CD4-positive, CD25-positive, alpha-beta regulatory T cell (primary cell): ENCODE data around the gene PLEKHH1. TPM values are rescaled to one million over a fixed set of nuclear protein-coding genes. Genes with fewer than 3 reads are reported as not detected.

ENCODE experiments used
- ATAC-seq, 2 donors: fragments of 150-1000 bp; cut with Tn5 transposase; one replicate each; pipeline ENCODE4 v1.10.0; 2021; ENCODE audit warnings: low read depth in 2 of 2, moderate number of reproducible peaks in 2 of 2, moderate library complexity in 1 of 2
- DNase-seq, 3 donors: peaks; one replicate each; pipeline versions ENCODE4 v3.0.0 to v3.0.0-alpha.2; 2012 to 2022; ENCODE audit warnings: mixed read lengths in 1 of 3
- H3K27ac ChIP-seq: one replicate; pipeline ENCODE4 v1.7.0; 2013; ENCODE audit warnings: mild to moderate bottlenecking, low read length; ENCODE audit not compliant: insufficient read depth, poor library complexity, severe bottlenecking
- H3K27me3 ChIP-seq: one replicate; pipeline ENCODE4 v1.7.0; 2013; ENCODE audit warnings: low read length; ENCODE audit not compliant: control insufficient read depth, insufficient read depth
- H3K36me3 ChIP-seq: one replicate; pipeline ENCODE4 v1.7.0; 2013; ENCODE audit warnings: mild to moderate bottlenecking, low read length, moderate library complexity; ENCODE audit not compliant: control insufficient read depth, insufficient read depth
- H3K4me1 ChIP-seq: 2 replicates; pipeline ENCODE4 v1.7.0; 2013; ENCODE audit warnings: mild to moderate bottlenecking, low read length; ENCODE audit not compliant: insufficient read depth, control insufficient read depth, poor library complexity, severe bottlenecking
- H3K4me3 ChIP-seq: one replicate; pipeline ENCODE4 v1.7.0; 2013; ENCODE audit warnings: low read depth, mild to moderate bottlenecking, low read length, moderate library complexity
- H3K9me3 ChIP-seq, 2 experiments: 1 replicate in 1 of 2; 2 replicates in 1 of 2; pipeline ENCODE4 v1.7.0; 2013; ENCODE audit warnings: low read length in 2 of 2, mild to moderate bottlenecking in 1 of 2, moderate library complexity in 1 of 2; ENCODE audit not compliant: control insufficient read depth in 2 of 2
- H3K27ac Mint-ChIP-seq, 3 donors: one replicate each; pipeline ENCODE4 v1.8.0; 2020 to 2022; ENCODE audit warnings: mild to moderate bottlenecking in 3 of 3, mixed read lengths in 3 of 3, moderate library complexity in 2 of 3
- H3K27me3 Mint-ChIP-seq: one replicate; pipeline ENCODE4 v1.8.0; 2022; ENCODE audit warnings: mild to moderate bottlenecking, mixed read lengths
- H3K36me3 Mint-ChIP-seq: one replicate; pipeline ENCODE4 v1.8.0; 2020; ENCODE audit warnings: mixed read lengths
- H3K4me1 Mint-ChIP-seq, 4 donors: one replicate each; pipeline ENCODE4 v1.8.0; 2020 to 2022; ENCODE audit warnings: mixed read lengths in 4 of 4, mild to moderate bottlenecking in 1 of 4
- H3K4me3 Mint-ChIP-seq, 4 donors: one replicate each; pipeline ENCODE4 v1.8.0; 2020 to 2022; ENCODE audit warnings: mild to moderate bottlenecking in 4 of 4, mixed read lengths in 4 of 4, moderate library complexity in 3 of 4
- H3K9me3 Mint-ChIP-seq, 7 donors: one replicate each; pipeline ENCODE4 v1.8.0; 2020 to 2022; ENCODE audit warnings: mixed read lengths in 7 of 7, mild to moderate bottlenecking in 3 of 7, moderate library complexity in 2 of 7
- polyA plus RNA-seq, 4 donors: library from polyadenylated mRNA; unstranded; fragments of 300-500 nt; fragmentation: Illumina TruSeq; gene quantifications; one replicate each; pipeline ENCODE4 v1.2.3, GENCODE V29; 2021
- total RNA-seq: library from RNA; stranded (reverse); gene quantifications from one replicate; pipeline ENCODE4 v1.2.3, GENCODE V29; 2022

The PLEKHH1 gene
- total RNA-seq = 0.15 TPM
- polyA plus RNA-seq = under 1 TPM in 2 of 4 donors, not detected in 2; 0.05 to 0.24 TPM

GRCh38 chr14:67532998-67533753, at the start of gene PLEKHH1:
TSS of gene PLEKHH1 (plus strand) at chr14:67533290. CDS start at chr14:67541868, 8,578 bp downstream.
- H3K4me1 Mint-ChIP-seq = peaks cover 0 to 9% (median 3%) of the 10 kb centered on the region in 4 donors
- no peak within 1 kb of the TSS for H3K4me3 ChIP-seq
- H3K9me3 ChIP-seq = no peaks in the 10 kb centered on the region
- peaks cover 12% of the 10 kb centered on the region for H3K4me1 ChIP-seq
- H3K27ac Mint-ChIP-seq = no peak within 1 kb of the TSS
- peak; percentile 61 to 73 for ATAC-seq
- no peak within 1 kb of the TSS for H3K27ac ChIP-seq
- peaks cover 64% of the 10 kb centered on the region for H3K27me3 Mint-ChIP-seq
- H3K9me3 Mint-ChIP-seq = no peaks in the 10 kb centered on the region
- peak within 1 kb of the TSS; percentile 57 to 77 (median 68) for H3K4me3 Mint-ChIP-seq
- H3K27me3 ChIP-seq = peaks cover 28% of the 10 kb centered on the region
- no peaks in the 10 kb centered on the region for H3K36me3 Mint-ChIP-seq
- H3K36me3 ChIP-seq = no peaks in the 10 kb centered on the region
- peak in 2 of 3 donors; percentile 16 to 72 for DNase-seq

GRCh38 chr14:67483579-67484285, 49.4 kb upstream of the PLEKHH1 start:
- Mint-ChIP-seq H3K9me3 (no peaks in the 10 kb centered on the region), H3K4me1 (peaks cover under 1 to 67% (median 31%) of the 10 kb centered on the region in 4 donors), H3K4me3 (peak overlapping the region in 1 of 4 donors; percentile 41), H3K36me3 (peaks cover 41% of the 10 kb centered on the region), H3K27ac (peak overlapping the region in 2 of 3 donors; percentile 23 to 26), H3K27me3 (no peaks in the 10 kb centered on the region)
- Histone ChIP-seq H3K27ac (no peak overlapping the region), H3K36me3 (peaks cover 26% of the 10 kb centered on the region), H3K4me1 (peaks cover 24% of the 10 kb centered on the region), H3K4me3 (no peak overlapping the region), H3K27me3 (no peaks in the 10 kb centered on the region), H3K9me3 (no peaks in the 10 kb centered on the region)
- no peak for ATAC-seq
- no peak for DNase-seq

GRCh38 chr14:67485501-67486095, 47.5 kb upstream of the PLEKHH1 start:
- H3K27me3 Mint-ChIP-seq = no peaks in the 10 kb centered on the region
- H3K4me3 Mint-ChIP-seq = peak overlapping the region in 2 of 4 donors; percentile 13 to 57
- H3K36me3 Mint-ChIP-seq = peaks cover 40% of the 10 kb centered on the region

GRCh38 chr14:67486890-67487289, 46.2 kb upstream of the PLEKHH1 start:
- H3K9me3 ChIP-seq = no peaks in the 10 kb centered on the region
- ATAC-seq (no peak), DNase-seq (no peak)
- peaks cover 34% of the 10 kb centered on the region for H3K36me3 Mint-ChIP-seq
- H3K27ac ChIP-seq = no peak overlapping the region
- no peaks in the 10 kb centered on the region for H3K27me3 Mint-ChIP-seq
- H3K36me3 ChIP-seq = peaks cover 24% of the 10 kb centered on the region
- H3K4me1 ChIP-seq = peaks cover 33% of the 10 kb centered on the region
- peak overlapping the region; percentile 93 for H3K4me3 ChIP-seq
- H3K4me1 Mint-ChIP-seq = peaks cover 0 to 74% (median 34%) of the 10 kb centered on the region in 4 donors
- peak overlapping the region in 2 of 3 donors; percentile 44 to 99 for H3K27ac Mint-ChIP-seq
- no peaks in the 10 kb centered on the region for H3K27me3 ChIP-seq
- H3K9me3 Mint-ChIP-seq = no peaks in the 10 kb centered on the region
- H3K4me3 Mint-ChIP-seq = peak overlapping the region in 3 of 4 donors; percentile 92 to 98 (median 94)

More at GRCh38 chr14:67485501-67486095, 47.5 kb upstream of the PLEKHH1 start:
- DNase-seq (no peak), ATAC-seq (no peak)
- Histone ChIP-seq H3K4me1 (peaks cover 33% of the 10 kb centered on the region), H3K9me3 (no peaks in the 10 kb centered on the region), H3K27me3 (no peaks in the 10 kb centered on the region), H3K27ac (no peak overlapping the region), H3K4me3 (no peak overlapping the region), H3K36me3 (peaks cover 24% of the 10 kb centered on the region)
- no peaks in the 10 kb centered on the region for H3K9me3 Mint-ChIP-seq
- H3K27ac Mint-ChIP-seq = peak overlapping the region; percentile 38 to 99 (median 76)
- H3K4me1 Mint-ChIP-seq = peaks cover 0 to 78% (median 37%) of the 10 kb centered on the region in 4 donors

GRCh38 chr14:67487332-67487731, 45.8 kb upstream of the PLEKHH1 start:
- ATAC-seq = no peak
- Histone ChIP-seq H3K4me1 (peaks cover 33% of the 10 kb centered on the region), H3K9me3 (no peaks in the 10 kb centered on the region), H3K27me3 (no peaks in the 10 kb centered on the region), H3K4me3 (peak overlapping the region; percentile 93), H3K27ac (no peak overlapping the region), H3K36me3 (peaks cover 24% of the 10 kb centered on the region)
- peak overlapping the region; percentile 98 to 100 (median 99) for H3K27ac Mint-ChIP-seq
- H3K9me3 Mint-ChIP-seq = no peaks in the 10 kb centered on the region
- peak overlapping the region; percentile 92 to 98 (median 96) for H3K4me3 Mint-ChIP-seq
- DNase-seq = no peak
- peaks cover 34% of the 10 kb centered on the region for H3K36me3 Mint-ChIP-seq
- peaks cover 0 to 74% (median 34%) of the 10 kb centered on the region in 4 donors for H3K4me1 Mint-ChIP-seq
- no peaks in the 10 kb centered on the region for H3K27me3 Mint-ChIP-seq

- Histone ChIP-seq H3K27me3 (no peaks in the 10 kb centered on the region), H3K9me3 (peaks cover 4 to 7% of the 10 kb centered on the region in 2 experiments), H3K27ac (peak within 1 kb of the TSS; percentile 89), H3K4me3 (peak within 1 kb of the TSS; percentile 93), H3K4me1 (peaks cover 33% of the 10 kb centered on the region), H3K36me3 (peaks cover 23% of the 10 kb centered on the region)
- Mint-ChIP-seq H3K4me3 (peak within 1 kb of the TSS; percentile 92 to 98 (median 96)), H3K9me3 (peaks cover 0 to 8% (median 4%) of the 10 kb centered on the region in 7 donors), H3K27ac (peak within 1 kb of the TSS; percentile 98 to 100 (median 99)), H3K4me1 (peaks cover 0 to 76% (median 34%) of the 10 kb centered on the region in 4 donors), H3K36me3 (peaks cover 40% of the 10 kb centered on the region), H3K27me3 (no peaks in the 10 kb centered on the region)
- ATAC-seq (peak; percentile 98 to 99), DNase-seq (peak; percentile 48 to 95 (median 82))
Observed at GRCh38 chr14:67487937-67488893, 44.9 kb upstream of the PLEKHH1 start, which contains the start of gene TMEM229B. TSS of gene TMEM229B (minus strand) at chr14:67488721. CDS start at chr14:67473923, 14,798 bp downstream.
